ENCODE measurements around the gene DCUN1D3.

GRCh38 chr16:20826039-20826566, 74.1 kb downstream of the DCUN1D3 start:
- TF ChIP-seq ZFP3 (CRISPR knock-in tag; IDR thresholded peaks at IDR 0.05) (no peak), ZFP30 (CRISPR knock-in tag; IDR thresholded peaks at IDR 0.05) (no peak), ZNF70 (CRISPR knock-in tag; IDR thresholded peaks at IDR 0.05) (no peak), PATZ1 (CRISPR knock-in tag; IDR thresholded peaks at IDR 0.05; ENCODE audit: borderline replicate concordance) (no peak), ESRRG (CRISPR knock-in tag; IDR thresholded peaks at IDR 0.05) (no peak), POU6F1 (CRISPR knock-in tag; IDR thresholded peaks at IDR 0.05; ENCODE audit: borderline replicate concordance, low read depth) (no peak), PPARA (CRISPR knock-in tag; IDR thresholded peaks at IDR 0.05; ENCODE audit: borderline replicate concordance) (no peak), ARNTL (CRISPR knock-in tag; IDR thresholded peaks at IDR 0.05; ENCODE audit: borderline replicate concordance, low read depth) (no peak), OSR1 (CRISPR knock-in tag; IDR thresholded peaks at IDR 0.05) (no peak), SNAI2 (CRISPR knock-in tag; IDR thresholded peaks at IDR 0.05) (no peak), TCF4 (CRISPR knock-in tag; IDR thresholded peaks at IDR 0.05; ENCODE audit: borderline replicate concordance) (no peak), CSRNP3 (CRISPR knock-in tag; IDR thresholded peaks at IDR 0.05) (no peak)

Data from SK-N-SH treated with all-trans-retinoic acid at 6 μM for 48 hours (cell line).